G401.6 (cell line): ENCODE measurements around the gene GNPDA2.
A peak's percentile ranks its signal among the peaks of the same experiment; 100 is the strongest.

Source experiments
- FAIRE-seq: peaks from 2 replicates; lab custom pipeline; 2012; peaks lifted over from hg19 to GRCh38; lab: Jason Lieb, UNC

The GNPDA2 gene

DNA sequence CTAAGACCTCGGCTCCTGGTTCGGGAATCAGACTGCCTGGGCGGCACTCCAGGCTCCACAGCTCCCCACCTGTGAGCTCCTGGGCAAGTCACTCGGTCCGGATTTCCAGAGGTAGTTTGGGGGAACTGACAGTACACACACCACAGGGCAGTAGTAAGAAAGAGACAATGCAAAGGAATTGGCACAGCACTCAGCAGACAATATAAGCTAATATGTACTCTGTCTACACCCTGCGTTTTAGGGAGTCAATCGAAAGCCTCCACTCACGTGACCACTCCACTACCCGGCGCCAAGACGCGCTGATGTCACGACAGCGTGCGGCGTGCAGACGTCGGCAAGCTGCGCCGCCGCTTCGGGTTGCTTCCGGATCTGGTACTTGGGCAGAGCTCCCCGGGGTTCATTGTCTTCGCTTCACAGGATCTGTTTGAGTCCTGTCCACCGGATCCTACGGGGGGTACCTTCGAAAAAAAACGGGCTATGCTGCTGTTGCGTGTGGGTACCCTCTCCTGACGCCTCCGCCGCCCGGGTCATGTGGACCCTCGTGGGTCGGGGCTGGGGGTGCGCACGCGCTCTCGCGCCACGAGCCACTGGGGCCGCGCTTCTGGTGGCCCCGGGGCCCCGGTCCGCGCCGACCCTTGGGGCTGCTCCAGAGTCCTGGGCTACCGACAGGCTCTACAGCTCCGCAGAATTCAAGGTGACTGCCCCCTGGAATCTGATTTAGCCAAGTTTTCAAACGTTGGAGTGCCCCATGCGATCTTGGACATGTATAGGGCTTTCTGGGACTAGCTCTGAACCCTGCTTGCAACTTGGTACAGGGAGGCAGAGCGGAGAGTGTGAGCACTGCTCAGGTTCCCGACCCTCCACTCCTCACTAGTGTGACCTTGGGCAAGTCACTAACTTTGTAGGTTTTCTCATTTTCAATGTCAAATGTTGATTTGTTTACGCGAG, 48.0 kb downstream of the GNPDA2 start, which contains the start of gene GUF1:
Gene GUF1 (plus strand): TSS at position 327 of the 948 bp plus-strand sequence. CDS start 203 bp downstream, at position 530.
- peak; percentile 93 for FAIRE-seq

DNA sequence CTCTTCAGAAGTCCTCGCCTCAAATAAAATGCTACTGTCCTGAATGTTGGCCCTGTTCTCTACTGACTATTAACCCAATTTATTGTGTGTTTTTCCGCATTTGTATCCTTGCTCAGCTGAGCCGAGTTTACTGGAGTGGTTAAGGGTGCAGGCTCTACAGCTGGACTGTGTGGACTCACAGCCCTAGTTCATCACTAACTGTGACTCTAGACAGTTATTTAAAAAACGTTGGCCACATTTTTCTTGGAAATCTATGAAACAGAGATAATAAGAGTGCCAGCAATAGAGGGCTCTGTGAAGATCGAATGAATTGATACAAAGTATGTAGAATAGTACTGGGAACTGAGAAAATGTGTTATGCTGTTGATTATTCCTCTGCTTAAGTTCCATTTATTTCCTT, 51.0 kb downstream of the GNPDA2 start:
- FAIRE-seq = no peak

DNA sequence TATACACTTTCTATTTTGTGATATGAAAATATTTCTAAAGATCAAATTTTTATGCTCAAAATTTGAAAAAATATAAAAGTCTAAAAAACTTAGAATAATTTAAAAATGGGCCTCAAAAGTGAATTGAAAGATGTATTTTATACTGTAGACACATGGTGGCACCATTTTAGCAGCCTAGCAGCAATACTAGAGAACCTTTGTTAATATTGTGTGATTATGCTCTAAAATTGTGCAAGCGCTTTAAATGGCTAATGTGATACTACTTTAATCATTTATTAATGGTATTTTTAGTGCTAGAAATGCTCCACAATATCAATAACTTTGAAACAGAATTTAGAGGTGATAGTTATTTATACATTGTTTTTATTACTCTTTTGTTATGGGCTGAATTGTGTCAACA, 51.9 kb downstream of the GNPDA2 start:
- FAIRE-seq = peak; percentile 81

DNA sequence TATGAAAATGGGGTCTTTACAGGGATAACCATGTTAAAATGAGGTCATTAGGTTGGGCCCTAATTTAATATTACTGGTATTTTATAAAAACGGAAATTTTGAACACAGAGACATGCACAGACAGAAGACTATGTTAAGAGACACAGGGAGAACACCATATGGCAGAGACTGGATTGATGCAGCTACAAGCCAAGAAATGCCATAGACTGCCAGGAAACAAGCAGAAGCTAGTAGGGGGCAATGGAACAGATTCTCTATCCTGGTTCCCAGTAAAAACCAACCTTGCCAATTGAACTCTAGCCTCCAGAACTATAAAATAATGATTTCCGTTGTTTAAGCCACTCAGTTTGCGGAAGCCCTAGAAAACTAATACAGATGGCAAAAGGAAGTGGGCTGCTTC, 54.7 kb downstream of the GNPDA2 start:
- FAIRE-seq = no peak

DNA sequence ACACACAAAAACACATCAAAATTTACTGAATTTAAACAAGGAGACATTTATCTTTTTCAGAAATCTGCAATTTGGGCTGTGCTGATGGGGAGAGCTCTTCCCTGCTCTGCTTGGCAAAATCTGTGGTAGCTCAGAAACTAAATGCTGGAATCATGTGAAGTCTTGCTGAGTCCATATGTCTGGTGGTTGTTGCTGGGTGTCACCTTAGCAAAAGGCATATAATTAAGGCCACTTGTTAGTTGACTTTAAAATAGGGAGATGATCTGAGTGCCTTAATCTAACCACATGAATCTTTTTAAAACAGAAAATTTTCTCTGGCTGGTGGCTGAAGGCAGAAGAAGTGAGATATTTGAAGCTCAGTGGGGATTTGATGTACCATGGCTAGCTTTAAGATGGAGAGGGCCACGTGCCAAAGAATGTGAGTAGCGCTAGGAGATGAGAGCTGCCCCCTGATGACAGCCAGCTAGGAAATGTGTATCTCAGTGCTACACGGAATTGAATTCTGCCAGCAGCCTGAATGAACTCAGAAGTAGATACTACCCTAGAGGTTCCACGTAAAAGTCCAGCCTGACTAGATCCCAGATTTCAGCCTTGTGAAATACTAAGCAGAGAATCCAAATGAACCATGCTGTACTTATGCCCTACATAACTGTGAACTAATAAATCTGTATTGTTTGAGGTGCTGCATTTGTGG, 55.7 kb downstream of the GNPDA2 start:
- no peak for FAIRE-seq

DNA sequence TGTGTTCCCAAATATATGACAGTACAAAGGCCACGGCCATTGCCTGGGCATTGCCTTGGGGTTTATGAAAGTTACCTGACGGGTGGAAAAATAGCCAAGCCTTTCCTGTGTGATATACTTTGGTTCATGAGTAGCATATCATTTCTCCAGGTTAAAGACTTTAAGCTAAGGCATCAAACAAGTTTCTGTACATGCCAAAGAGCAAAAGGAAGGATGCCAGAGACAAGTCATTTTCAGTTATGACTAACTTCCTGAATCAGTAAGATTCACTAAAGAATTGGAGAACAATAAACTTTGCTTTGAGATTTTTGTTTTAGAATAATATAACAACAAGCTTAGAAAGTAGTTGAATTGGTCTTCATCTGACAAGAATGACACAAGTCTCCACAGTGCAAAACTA, 57.8 kb downstream of the GNPDA2 start:
- FAIRE-seq = no peak

DNA sequence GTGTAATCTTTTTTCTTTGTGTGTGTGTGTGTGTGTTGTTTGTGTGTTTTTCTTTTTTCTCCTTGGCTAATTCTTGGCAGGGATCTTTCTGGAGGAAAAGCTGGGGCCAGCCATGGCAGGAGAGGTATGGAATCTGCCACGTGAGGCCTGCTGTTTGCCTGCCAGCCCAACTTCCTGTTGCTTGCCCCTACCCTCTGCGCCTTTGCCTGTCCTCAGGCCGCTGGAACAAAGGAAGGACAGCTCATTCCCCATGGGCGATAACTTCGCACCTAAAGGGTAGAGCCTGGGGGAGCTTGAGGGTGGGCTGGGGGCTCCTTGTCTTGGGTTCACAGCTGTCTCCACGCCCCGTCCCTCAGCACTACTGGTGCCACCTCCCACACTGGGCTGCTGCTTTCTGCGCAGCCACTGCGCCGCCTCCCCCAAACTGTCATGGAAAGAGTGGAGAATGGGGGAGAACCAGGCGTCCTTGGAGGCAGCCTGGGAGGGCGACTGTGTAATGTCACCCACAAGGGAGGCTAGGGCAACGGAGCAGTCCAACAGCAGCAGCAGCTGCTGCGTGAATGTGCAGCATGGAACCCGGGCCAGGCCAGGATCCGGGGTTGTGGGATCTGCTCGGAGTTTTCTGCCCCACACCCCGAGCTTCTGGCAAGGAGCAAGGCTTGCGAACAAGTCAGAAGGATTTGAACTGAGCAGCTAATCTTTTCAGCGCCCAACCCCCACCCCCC, 62.7 kb downstream of the GNPDA2 start:
- no peak for FAIRE-seq

DNA sequence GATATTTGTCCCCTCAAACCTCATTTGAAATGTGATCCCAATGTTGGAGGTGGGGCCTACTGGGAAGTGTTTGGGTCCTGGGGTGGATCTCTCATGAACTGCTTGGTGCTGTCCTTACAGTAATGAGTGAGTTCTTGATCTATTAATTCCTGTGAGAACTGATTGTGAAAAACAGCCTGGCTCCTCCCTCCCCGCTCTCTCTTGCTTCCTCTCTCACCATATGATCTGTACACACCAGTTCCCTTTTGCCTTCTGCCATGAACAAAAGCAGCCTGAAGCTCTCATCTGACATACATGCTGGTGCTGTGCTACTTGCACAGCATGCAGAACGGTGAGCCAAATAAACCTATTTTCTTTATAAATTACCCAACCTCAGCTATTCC, 63.7 kb downstream of the GNPDA2 start:
- FAIRE-seq = no peak

DNA sequence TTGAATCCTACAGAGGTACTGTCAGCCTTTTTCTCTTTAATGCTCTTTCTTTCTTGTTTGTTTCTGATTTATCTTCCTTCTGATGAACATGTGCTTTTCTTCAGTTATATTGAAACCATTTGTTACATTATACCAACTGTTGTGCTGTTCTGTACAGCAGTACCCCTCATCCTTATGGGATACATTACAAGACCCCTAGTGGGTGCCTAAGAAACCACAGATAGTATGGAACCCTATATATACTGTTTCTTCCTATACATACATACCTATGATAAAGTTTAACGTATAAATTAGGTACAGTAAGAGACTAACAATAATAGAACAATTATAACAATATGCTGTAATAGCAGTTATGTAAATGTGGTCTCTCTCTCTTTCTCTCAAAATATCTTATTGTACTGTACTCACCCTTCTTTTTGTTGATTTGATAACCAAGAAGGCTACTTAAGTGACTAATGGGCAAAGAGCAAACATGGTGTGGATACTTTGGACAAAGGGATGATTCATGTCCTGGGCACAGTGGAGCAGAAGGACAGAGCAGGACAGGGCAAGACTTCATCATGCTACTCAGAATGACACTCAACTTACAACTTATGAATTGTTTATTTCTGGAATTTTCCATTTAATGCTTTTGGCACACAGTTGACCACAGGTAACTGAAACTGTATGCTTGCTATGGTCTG, 64.3 kb downstream of the GNPDA2 start:
- no peak for FAIRE-seq

DNA sequence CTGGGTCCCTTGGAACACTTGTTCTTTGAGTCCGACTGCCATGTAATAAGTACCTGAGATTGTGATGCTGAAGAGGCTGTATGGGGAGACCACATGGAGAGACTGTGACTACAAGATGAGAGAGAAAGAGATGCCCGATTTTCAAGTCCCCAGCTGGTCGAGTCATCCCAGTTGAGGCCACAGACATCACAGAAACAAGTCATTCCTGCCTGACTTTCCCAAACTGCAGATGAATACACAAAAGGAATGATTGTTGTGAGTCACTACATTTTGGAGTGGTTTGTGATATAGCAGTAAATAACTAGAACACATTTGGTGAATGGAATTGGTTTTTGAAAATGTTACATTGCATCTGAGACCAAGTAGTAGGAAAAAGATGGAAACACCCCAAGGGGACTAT, 66.0 kb downstream of the GNPDA2 start:
- FAIRE-seq = no peak

DNA sequence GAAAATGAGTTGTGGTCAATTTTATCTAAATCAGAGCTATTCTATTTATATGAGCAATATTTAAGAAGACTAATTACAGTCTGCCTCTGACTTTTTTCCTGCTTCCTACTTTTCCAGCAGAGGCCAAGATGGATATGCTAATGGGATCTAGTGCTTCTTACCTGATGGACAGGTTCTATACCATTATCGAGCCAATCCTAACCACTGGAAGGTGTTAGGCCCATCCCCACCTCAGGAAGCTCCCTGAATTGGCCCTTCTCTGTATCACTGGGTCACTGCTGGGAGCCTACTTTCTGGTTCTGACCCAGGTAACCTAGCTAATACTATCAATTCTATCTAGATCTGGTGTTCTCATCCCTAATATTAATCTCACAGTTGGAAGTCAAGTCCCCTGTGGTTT, 74.4 kb downstream of the GNPDA2 start:
- FAIRE-seq = no peak
